Prostate gland (tissue), 2 donors: ENCODE results near the gene NUP160. TPM values are rescaled to one million over a fixed set of nuclear protein-coding genes. Genes with fewer than 3 reads are reported as not detected.
"Not testable (repeated sequence)": the region's sequence is repeated elsewhere in the genome, so short reads cannot be mapped to it uniquely, and the experiment has no call there.

Source experiments
- DNase-seq: peaks from one replicate; pipeline ENCODE4 v3.0.0-alpha.2; 2019; ENCODE audit warnings: low spot score
- H3K27ac ChIP-seq, 2 donors: fragments of 200-600 bp; sonication (generic); 2 replicates each; pipeline ENCODE4 v1.5.1; 2017 to 2019
- H3K27me3 ChIP-seq: fragments of 200-600 bp; sonication (generic); replicated peaks from 2 replicates; pipeline ENCODE4 v1.5.1; 2019; ENCODE audit not compliant: insufficient read depth
- H3K36me3 ChIP-seq, 2 donors: fragments of 200-600 bp; sonication (generic); 1 replicate in 1 of 2; 2 replicates in 1 of 2; pipeline versions ENCODE4 v1.5.1 to v1.8.1; 2017 to 2019
- H3K4me1 ChIP-seq: fragments of 200-600 bp; sonication (generic); replicated peaks from 2 replicates; pipeline ENCODE4 v1.5.1; 2019
- H3K4me3 ChIP-seq, 2 donors: fragments of 200-600 bp; sonication (generic); 2 replicates each; pipeline ENCODE4 v1.5.1; 2017 to 2019
- H3K9me3 ChIP-seq: fragments of 200-600 bp; sonication (generic); 2 replicates; pipeline ENCODE4 v1.5.1; 2017
- CTCF ChIP-seq, 4 experiments: fragments of 200-600 bp in 2 of 4; fragments of 450-650 bp in 2 of 4; sonication (generic) in 2 of 4; IDR thresholded peaks; 1 replicate in 3 of 4; 2 replicates in 1 of 4; pipeline ENCODE4 v1.5.1; 2016 to 2019; ENCODE audit warnings: antibody characterized with exemption in 4 of 4, mild to moderate bottlenecking in 2 of 4, moderate library complexity in 2 of 4
- POLR2A ChIP-seq: fragments of 450-650 bp; IDR thresholded peaks from one replicate; pipeline ENCODE4 v1.6.1; 2016; ENCODE audit warnings: antibody characterized with exemption, mild to moderate bottlenecking
- POLR2AphosphoS5 ChIP-seq: sonication (generic); formaldehyde crosslinking; IDR thresholded peaks from one replicate; pipeline ENCODE4 v1.6.1; 2017; ENCODE audit warnings: antibody characterized with exemption
- WGBS: methylation state at CpG from one replicate; pipeline ENCODE4 v1.1.5; 2018; 5-methylcytosine and 5-hydroxymethylcytosine counted together
- intact Hi-C: fragments of 100-400 bp; cut with DNase I; formaldehyde crosslinking; loops from one replicate; pipeline ENCODE4 v1.14.2; 2022
- total RNA-seq, 2 donors: library from RNA; depleted of rRNA; stranded (reverse); fragments of >200 nt; gene quantifications; one replicate each; pipeline ENCODE4 v1.1.0, GENCODE V29; 2016

Gene NUP160
- total RNA-seq, 2 donors from 2014 or later: 17.9 to 43.2 TPM

GRCh38 chr11:47765086-47765485, 83.1 kb downstream of the NUP160 start:
- no peak overlapping the region for H3K4me3 ChIP-seq
- intact Hi-C loops: no loop called here

GRCh38 chr11:47759291-47759690, 88.9 kb downstream of the NUP160 start:
- H3K27ac ChIP-seq, H3K4me3 ChIP-seq, H3K4me1 ChIP-seq, H3K9me3 ChIP-seq, DNase-seq, H3K27me3 ChIP-seq, intact Hi-C loops: not testable (repeated sequence)
- 93% methylated on average over 11 of the region's 11 CpGs for WGBS
- peaks cover 7 to 13% of the 10 kb centered on the region in 2 donors for H3K36me3 ChIP-seq

More at GRCh38 chr11:47765086-47765485, 83.1 kb downstream of the NUP160 start:
- Histone ChIP-seq H3K27me3 (no peaks in the 10 kb centered on the region), H3K4me1 (no peaks in the 10 kb centered on the region), H3K9me3 (no peaks in the 10 kb centered on the region), H3K27ac (no peak overlapping the region), H3K36me3 (peaks cover 0 to 7% of the 10 kb centered on the region in 2 donors)
- no peak for DNase-seq
- TF ChIP-seq POLR2A: no peak
- no peak for TF ChIP-seq POLR2AphosphoS5
- no peak for TF ChIP-seq CTCF (IDR thresholded peaks at IDR 0.05)
- 62% methylated on average over 2 of the region's 2 CpGs for WGBS

DNA sequence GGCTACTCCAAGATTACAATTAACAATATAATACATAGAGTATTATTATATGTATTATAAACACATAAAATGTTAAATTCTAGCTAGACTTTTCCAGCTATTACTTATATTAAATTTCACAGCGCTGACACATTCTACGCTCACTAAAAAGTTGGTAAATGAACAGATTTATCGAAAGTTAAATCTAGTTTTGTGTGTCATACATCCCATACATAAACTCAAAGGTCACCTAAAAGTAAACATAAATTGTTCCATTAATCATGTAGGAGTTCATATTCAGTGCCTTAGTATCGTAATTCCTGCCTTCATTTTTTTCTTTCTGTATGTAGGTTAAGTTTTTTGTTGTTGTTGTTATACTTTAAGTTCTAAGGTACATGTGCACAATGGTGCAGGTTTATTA, 91.9 kb downstream of the NUP160 start:
- H3K27ac ChIP-seq: no peak overlapping the region
- H3K36me3 ChIP-seq: peaks cover 0 to 28% of the 10 kb centered on the region in 2 donors
- TF ChIP-seq CTCF (IDR thresholded peaks at IDR 0.05) (no peak), POLR2A (no peak), POLR2AphosphoS5 (no peak)
- no peak for DNase-seq
- 96% methylated on average over 4 of the region's 4 CpGs for WGBS
- no peaks in the 10 kb centered on the region for H3K27me3 ChIP-seq
- H3K4me3 ChIP-seq: no peak overlapping the region
- intact Hi-C loops: no loop called here
- H3K9me3 ChIP-seq: no peaks in the 10 kb centered on the region
- H3K4me1 ChIP-seq: no peaks in the 10 kb centered on the region

DNA sequence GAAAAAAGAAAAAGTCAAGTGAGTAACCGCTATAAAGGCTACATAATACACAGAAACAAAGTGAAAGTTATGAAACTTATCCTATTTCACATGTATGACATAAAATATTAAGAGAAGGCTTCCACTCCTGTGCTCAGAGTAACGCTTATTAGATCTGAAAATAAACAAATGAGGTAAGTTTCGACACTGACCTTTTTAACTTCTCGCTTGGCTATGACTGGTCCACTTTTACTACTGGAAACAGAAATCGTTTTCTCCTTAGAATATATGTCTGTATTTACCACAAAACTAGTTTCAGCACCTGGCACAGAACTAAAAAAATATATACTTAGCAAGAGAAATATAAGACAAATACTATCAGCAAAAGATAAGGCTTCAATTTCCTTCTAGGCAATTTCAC, 97.4 kb downstream of the NUP160 start:
- 81% methylated on average over 5 of the region's 5 CpGs for WGBS
- no peak overlapping the region for H3K4me3 ChIP-seq
- peaks cover 0 to 38% of the 10 kb centered on the region in 2 donors for H3K36me3 ChIP-seq
- intact Hi-C loops: no loop called here
- H3K27ac ChIP-seq: no peak overlapping the region
- H3K4me1 ChIP-seq: no peaks in the 10 kb centered on the region
- TF ChIP-seq CTCF (IDR thresholded peaks at IDR 0.05) (no peak), POLR2A (no peak), POLR2AphosphoS5 (no peak)
- DNase-seq: no peak
- no peaks in the 10 kb centered on the region for H3K27me3 ChIP-seq
- H3K9me3 ChIP-seq: no peaks in the 10 kb centered on the region

DNA sequence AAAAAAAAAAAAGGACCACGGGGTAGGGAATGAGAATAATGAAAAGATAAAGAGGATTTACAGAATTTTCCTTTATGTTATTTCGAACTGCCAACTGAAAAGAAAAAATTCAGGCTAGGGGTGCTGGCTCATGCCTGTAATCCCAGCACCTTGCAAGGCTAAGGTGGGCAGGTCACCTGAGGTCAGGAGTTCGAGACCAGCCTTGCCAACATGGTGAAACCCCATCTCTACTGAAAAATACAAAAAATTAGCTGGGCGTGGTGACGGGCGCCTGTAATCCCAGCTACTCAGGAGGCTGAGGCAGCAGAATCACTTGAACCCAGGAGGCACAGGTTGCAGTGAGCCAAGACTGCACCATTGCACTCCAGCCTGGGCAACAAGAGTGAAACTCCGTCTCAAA, 105.7 kb downstream of the NUP160 start:
- H3K27me3 ChIP-seq, H3K4me1 ChIP-seq, DNase-seq, intact Hi-C loops, H3K27ac ChIP-seq, H3K9me3 ChIP-seq, H3K4me3 ChIP-seq: not testable (repeated sequence)
- H3K36me3 ChIP-seq: peaks cover 19 to 27% of the 10 kb centered on the region in 2 donors
- WGBS: 93% methylated on average over 7 of the region's 7 CpGs

GRCh38 chr11:47737817-47738216, 110.3 kb downstream of the NUP160 start:
- H3K4me1 ChIP-seq, H3K4me3 ChIP-seq, intact Hi-C loops, H3K27me3 ChIP-seq, H3K27ac ChIP-seq, H3K9me3 ChIP-seq, DNase-seq: not testable (repeated sequence)
- peaks cover 12 to 27% of the 10 kb centered on the region in 2 donors for H3K36me3 ChIP-seq
- WGBS: 97% methylated on average over 7 of the region's 7 CpGs
